PC-3 (cell line): ENCODE measurements around the gene CPN2.

Experiments
- EZH2 ChIP-seq: fragments of 300-600 bp; sonication (generic); IDR thresholded peaks from one replicate; pipeline ENCODE4 v1.6.1; 2017; ENCODE audit warnings: antibody characterized with exemption, mild to moderate bottlenecking, low read length; ENCODE audit not compliant: unreplicated experiment
- EZH2phosphoT487 ChIP-seq: fragments of 300-600 bp; sonication (generic); IDR thresholded peaks from 2 replicates; pipeline ENCODE4 v1.6.1; 2018; ENCODE audit warnings: mild to moderate bottlenecking, antibody characterized with exemption, low read length, borderline replicate concordance
- TF ChIP-seq, protein P1 (sequence below): fragments of 300-600 bp; sonication (generic); conservative IDR thresholded peaks from 2 replicates; pipeline ENCODE4 v1.5.1; 2017; ENCODE audit warnings: antibody characterized with exemption, low read depth, mild to moderate bottlenecking, low read length

DNA sequence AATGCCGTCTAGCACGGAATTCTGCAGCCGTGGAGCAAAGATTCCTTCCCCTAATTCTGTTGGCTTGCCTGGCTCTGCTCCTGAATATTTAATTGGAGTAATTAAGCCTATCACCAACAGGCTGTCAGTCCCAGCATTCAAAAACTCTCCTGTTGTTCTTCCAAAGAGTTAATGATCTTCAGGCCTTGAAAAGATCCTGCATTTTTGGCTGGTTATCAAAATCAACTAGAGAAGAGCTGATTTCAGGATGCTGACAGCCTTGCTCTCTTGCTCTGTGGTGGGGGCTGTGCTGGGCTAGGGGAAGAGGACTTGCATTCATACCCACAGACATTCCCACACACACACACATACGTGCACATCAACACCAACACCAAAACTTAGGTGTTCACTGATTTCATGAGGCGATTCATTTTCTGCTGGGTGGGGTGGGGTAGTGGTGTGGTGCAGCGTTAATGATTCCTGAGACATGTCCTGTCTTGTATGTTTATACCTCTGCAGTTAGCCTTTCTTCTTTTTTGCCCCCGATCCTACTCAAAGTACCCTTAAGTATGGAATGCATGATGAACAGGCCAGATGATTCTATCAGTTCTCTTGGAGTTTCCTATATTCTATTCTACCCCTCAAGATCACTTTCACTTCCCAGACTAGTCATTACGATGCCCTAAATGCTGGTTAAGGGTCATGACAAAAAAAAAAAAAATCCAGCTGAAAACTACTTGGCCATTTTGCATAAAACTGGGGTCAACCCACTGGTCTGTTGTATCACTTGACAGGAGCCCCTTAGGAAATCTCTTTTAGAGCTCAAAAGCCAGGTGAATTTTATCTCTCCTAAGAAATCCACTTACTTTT, 42.3 kb downstream of the CPN2 start:
- TF ChIP-seq, protein P1, sequence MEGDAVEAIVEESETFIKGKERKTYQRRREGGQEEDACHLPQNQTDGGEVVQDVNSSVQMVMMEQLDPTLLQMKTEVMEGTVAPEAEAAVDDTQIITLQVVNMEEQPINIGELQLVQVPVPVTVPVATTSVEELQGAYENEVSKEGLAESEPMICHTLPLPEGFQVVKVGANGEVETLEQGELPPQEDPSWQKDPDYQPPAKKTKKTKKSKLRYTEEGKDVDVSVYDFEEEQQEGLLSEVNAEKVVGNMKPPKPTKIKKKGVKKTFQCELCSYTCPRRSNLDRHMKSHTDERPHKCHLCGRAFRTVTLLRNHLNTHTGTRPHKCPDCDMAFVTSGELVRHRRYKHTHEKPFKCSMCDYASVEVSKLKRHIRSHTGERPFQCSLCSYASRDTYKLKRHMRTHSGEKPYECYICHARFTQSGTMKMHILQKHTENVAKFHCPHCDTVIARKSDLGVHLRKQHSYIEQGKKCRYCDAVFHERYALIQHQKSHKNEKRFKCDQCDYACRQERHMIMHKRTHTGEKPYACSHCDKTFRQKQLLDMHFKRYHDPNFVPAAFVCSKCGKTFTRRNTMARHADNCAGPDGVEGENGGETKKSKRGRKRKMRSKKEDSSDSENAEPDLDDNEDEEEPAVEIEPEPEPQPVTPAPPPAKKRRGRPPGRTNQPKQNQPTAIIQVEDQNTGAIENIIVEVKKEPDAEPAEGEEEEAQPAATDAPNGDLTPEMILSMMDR: no peak
- TF ChIP-seq EZH2: no peak
- TF ChIP-seq EZH2phosphoT487: no peak
